Smooth muscle cell of the pulmonary artery (primary cell): ENCODE measurements around the gene PLEKHH2. TPM values are rescaled to one million over a fixed set of nuclear protein-coding genes. Genes with fewer than 3 reads are reported as not detected.

ENCODE experiments used
- total RNA-seq: library from RNA; depleted of rRNA; stranded (reverse); fragments of >200 nt; gene quantifications from 2 replicates; pipeline ENCODE4 v1.2.3, GENCODE V29; 2014

PLEKHH2 gene
- 1.7 and 8.9 TPM in 2 replicates for total RNA-seq

GRCh38 chr2:43637030-43637803 lies at the start of gene PLEKHH2:
TSS of gene PLEKHH2 (plus strand) at chr2:43637260. CDS start at chr2:43644674, 7,414 bp downstream.

GRCh38 chr2:43595603-43596412 lies 41.3 kb upstream of the PLEKHH2 start, which contains the start of gene THADA:
TSS of gene THADA (minus strand) at chr2:43596038. CDS start at chr2:43592392, 3,646 bp downstream.

GRCh38 chr2:43676322-43677050 lies 39.4 kb downstream of the PLEKHH2 start, which contains the start of gene C1GALT1C1L:
TSS of gene C1GALT1C1L (minus strand) at chr2:43676429. CDS start at chr2:43676322, 107 bp downstream.

GRCh38 chr2:43773876-43774613 lies 137.0 kb downstream of the PLEKHH2 start, which contains the start of gene DYNC2LI1:
TSS of gene DYNC2LI1 (plus strand) at chr2:43774039. CDS start at chr2:43774139, 100 bp downstream.

Other genes with a start within 250 kb of the PLEKHH2 start
- gene THADA, start 41.2 kb upstream of the PLEKHH2 start, total RNA-seq, result 32.1 and 32.9 TPM in 2 replicates
- 0.20 and 1.2 TPM in 2 replicates for gene C1GALT1C1L, start 39.2 kb downstream of the PLEKHH2 start, total RNA-seq
- gene DYNC2LI1, start 136.8 kb downstream of the PLEKHH2 start, total RNA-seq, result 17.6 and 25.8 TPM in 2 replicates
- not detected in 2 replicates for gene ABCG5, start 201.6 kb downstream of the PLEKHH2 start, total RNA-seq
- gene ABCG8, start 201.7 kb downstream of the PLEKHH2 start, total RNA-seq, result not detected in 2 replicates